Measurements from ENCODE around the gene CAPN14.

DNA sequence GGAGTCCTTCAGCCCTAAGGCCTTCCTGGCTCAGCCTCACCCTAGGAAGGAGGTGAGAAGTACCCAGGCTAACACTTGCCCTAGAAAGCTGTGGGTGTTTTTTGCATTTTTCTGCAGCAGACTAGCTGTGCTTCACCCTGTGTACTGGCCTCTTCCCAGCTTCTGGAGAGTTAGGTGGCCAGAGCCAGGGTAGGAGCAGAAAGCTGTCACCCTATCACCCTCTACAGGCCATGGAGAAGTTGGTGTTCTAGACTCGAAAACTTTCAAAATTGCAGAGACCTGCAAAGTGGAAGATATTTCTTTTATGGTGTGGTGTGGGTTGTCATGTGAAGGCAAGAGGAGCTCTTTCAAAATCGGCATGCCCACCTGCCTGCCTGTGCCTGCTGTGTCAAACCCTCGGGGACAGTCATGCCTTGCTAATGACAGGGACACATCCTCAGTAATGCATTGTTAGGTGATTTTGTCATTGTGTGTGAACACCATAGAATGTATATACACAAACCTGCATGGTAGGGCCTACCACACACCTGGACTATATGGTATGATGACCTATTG lies 46.4 kb upstream of the CAPN14 start:
- TF ChIP-seq, protein P1, sequence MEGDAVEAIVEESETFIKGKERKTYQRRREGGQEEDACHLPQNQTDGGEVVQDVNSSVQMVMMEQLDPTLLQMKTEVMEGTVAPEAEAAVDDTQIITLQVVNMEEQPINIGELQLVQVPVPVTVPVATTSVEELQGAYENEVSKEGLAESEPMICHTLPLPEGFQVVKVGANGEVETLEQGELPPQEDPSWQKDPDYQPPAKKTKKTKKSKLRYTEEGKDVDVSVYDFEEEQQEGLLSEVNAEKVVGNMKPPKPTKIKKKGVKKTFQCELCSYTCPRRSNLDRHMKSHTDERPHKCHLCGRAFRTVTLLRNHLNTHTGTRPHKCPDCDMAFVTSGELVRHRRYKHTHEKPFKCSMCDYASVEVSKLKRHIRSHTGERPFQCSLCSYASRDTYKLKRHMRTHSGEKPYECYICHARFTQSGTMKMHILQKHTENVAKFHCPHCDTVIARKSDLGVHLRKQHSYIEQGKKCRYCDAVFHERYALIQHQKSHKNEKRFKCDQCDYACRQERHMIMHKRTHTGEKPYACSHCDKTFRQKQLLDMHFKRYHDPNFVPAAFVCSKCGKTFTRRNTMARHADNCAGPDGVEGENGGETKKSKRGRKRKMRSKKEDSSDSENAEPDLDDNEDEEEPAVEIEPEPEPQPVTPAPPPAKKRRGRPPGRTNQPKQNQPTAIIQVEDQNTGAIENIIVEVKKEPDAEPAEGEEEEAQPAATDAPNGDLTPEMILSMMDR (IDR thresholded peaks at IDR 0.05) = no peak
- TF ChIP-seq MXI1 (IDR thresholded peaks at IDR 0.05; ENCODE audit: low read depth, low read length) (no peak), TAF1 (IDR thresholded peaks at IDR 0.05; ENCODE audit: borderline replicate concordance, low read depth, low read length) (no peak), EP300 (IDR thresholded peaks at IDR 0.05; ENCODE audit: borderline replicate concordance in 1 of 2, low read depth in 1 of 2, low read length in 1 of 2) (no peak), RFX5 (IDR thresholded peaks at IDR 0.05; ENCODE audit: low read length) (no peak)
